ENCODE results near the gene AMY2A. TPM values are rescaled to one million over a fixed set of nuclear protein-coding genes. Genes with fewer than 3 reads are reported as not detected.
"Not testable (repeated sequence)": the region's sequence is repeated elsewhere in the genome, so short reads cannot be mapped to it uniquely, and the experiment has no call there.

AMY2A gene
- total RNA-seq, 1 donor from 2014 or later: not detected

- Mint-ChIP-seq H3K4me3 (no peak overlapping the region), H3K27me3 (ENCODE audit: low read depth) (no peaks in the 10 kb centered on the region), H3K9me3 (peaks cover 36% of the 10 kb centered on the region), H3K4me1 (no peaks in the 10 kb centered on the region), H3K36me3 (no peaks in the 10 kb centered on the region), H3K27ac (no peak overlapping the region)
- TF ChIP-seq, protein P1, sequence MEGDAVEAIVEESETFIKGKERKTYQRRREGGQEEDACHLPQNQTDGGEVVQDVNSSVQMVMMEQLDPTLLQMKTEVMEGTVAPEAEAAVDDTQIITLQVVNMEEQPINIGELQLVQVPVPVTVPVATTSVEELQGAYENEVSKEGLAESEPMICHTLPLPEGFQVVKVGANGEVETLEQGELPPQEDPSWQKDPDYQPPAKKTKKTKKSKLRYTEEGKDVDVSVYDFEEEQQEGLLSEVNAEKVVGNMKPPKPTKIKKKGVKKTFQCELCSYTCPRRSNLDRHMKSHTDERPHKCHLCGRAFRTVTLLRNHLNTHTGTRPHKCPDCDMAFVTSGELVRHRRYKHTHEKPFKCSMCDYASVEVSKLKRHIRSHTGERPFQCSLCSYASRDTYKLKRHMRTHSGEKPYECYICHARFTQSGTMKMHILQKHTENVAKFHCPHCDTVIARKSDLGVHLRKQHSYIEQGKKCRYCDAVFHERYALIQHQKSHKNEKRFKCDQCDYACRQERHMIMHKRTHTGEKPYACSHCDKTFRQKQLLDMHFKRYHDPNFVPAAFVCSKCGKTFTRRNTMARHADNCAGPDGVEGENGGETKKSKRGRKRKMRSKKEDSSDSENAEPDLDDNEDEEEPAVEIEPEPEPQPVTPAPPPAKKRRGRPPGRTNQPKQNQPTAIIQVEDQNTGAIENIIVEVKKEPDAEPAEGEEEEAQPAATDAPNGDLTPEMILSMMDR (IDR thresholded peaks at IDR 0.05; ENCODE audit: unreplicated experiment): no peak
- DNase-seq (ENCODE audit: low spot score in 2 of 2, unreplicated experiment in 2 of 2): no peak
Measured at GRCh38 chr1:103584537-103584936, 32.7 kb upstream of the AMY2A start.

DNA sequence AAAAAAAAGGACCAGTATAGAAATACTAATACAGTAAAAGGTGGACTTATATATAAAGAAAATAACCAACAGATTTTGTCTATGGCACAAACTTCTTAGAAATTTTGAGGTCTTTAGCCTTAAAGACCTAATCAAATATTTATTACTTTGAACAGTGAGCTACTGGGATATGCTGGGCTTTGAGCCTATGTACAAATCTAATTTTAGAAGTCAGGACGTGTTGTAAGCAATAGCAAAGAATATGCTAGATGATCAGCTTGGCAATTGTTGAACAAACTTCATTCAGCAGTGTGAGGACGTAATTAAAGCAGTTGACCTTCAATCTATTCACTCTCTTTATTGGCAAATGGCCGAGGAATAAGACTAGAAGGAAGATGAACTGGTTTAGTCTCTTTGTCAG lies 14.5 kb upstream of the AMY2A start:
- not testable (repeated sequence) for H3K9me3 Mint-ChIP-seq; DNase-seq (ENCODE audit: low spot score in 2 of 2, unreplicated experiment in 2 of 2); H3K4me3 Mint-ChIP-seq; H3K4me1 Mint-ChIP-seq; H3K27me3 Mint-ChIP-seq (ENCODE audit: low read depth); H3K27ac Mint-ChIP-seq; H3K36me3 Mint-ChIP-seq

DNA sequence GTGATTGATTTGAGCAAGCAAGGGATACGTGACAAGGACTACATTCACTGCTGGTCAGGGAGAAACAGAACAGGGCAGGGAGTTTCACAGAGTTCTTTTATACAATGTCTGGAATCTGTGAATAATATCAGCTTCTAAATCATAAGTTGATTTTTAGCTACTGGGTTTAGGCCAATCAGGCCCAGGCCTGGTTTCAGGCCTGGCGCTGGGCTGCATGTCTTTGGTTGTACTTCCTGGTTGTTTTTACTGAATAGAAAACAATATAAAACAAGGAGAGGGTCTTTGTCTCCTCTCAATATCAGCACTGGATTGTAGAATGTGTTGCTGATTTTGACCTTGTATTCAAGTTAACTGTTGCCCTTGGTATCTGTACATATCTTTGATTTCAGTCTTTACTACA lies 865 bp upstream of the AMY2A start:
- H3K36me3 Mint-ChIP-seq: no peaks in the 10 kb centered on the region
- no peak overlapping the region for H3K27ac Mint-ChIP-seq
- H3K27me3 Mint-ChIP-seq (ENCODE audit: low read depth): no peaks in the 10 kb centered on the region
- TF ChIP-seq, protein P1 (IDR thresholded peaks at IDR 0.05; ENCODE audit: unreplicated experiment): no peak
- no peak overlapping the region for H3K4me3 Mint-ChIP-seq
- no peaks in the 10 kb centered on the region for H3K4me1 Mint-ChIP-seq
- no peak for DNase-seq (ENCODE audit: low spot score in 2 of 2, unreplicated experiment in 2 of 2)
- H3K9me3 Mint-ChIP-seq: peaks cover 38% of the 10 kb centered on the region

DNA sequence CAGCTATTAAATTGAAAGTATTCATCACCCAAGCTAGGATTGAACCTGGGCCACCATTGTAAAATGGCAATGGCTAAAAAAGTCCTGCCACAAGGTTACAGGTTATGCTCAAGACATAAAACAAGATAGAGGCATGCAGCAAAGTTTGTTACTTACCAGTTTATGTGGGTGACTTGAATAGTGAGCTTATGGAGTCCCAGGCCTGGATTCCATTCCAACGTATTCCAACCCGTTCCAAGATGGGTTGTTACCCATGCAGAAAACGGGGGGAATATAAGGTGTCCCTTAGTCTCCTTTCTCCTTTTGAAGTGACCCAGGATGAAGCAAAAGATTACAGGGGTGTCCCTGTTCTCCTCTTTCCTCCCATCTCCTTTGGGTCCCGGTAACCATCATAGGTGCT lies 10.2 kb downstream of the AMY2A start:
- H3K27me3 Mint-ChIP-seq (ENCODE audit: low read depth); DNase-seq (ENCODE audit: low spot score in 2 of 2, unreplicated experiment in 2 of 2); H3K27ac Mint-ChIP-seq; H3K4me1 Mint-ChIP-seq; H3K4me3 Mint-ChIP-seq; H3K9me3 Mint-ChIP-seq; H3K36me3 Mint-ChIP-seq: not testable (repeated sequence)

DNA sequence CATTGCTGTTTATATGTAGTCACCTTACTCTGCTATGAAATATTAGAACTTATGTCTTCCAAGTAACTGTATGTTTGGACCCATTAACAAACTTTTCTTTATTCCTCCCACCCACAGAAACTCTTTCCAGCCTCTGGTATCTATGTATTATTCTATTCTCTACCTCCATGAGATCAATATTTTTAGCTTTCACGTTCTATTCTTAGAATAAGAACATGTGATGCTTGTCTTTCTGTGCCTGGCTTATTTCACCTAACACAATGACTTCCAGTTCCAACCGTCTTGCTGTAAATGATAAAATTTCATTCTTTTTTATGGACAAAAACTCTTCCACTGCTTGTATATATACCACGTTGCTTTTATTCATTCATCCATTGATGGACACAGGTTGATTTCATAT lies 24.0 kb downstream of the AMY2A start:
- H3K27ac Mint-ChIP-seq; H3K27me3 Mint-ChIP-seq (ENCODE audit: low read depth); H3K4me3 Mint-ChIP-seq; H3K9me3 Mint-ChIP-seq; DNase-seq (ENCODE audit: low spot score in 2 of 2, unreplicated experiment in 2 of 2); H3K36me3 Mint-ChIP-seq; H3K4me1 Mint-ChIP-seq: not testable (repeated sequence)

DNA sequence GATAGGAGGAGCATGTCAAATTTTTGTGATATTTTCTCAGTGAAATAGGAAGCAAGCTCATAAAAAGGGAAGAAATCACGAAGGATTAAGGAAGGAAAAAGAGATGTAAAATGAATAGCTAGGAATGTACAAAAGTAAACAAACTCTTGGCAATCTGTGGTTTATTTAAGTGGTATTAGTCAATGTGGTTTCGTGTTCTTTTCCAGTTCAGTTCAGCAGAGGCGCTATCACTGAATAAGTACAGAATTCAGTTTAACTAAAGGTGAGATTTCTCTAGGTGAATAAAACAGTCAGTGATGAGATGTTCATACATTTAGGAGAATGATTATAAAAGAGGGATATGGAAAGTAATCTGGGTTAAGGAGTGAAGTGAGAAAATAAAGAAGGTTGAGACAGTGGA lies 26.7 kb downstream of the AMY2A start:
- not testable (repeated sequence) for H3K27me3 Mint-ChIP-seq (ENCODE audit: low read depth); H3K4me1 Mint-ChIP-seq; H3K36me3 Mint-ChIP-seq; H3K4me3 Mint-ChIP-seq; H3K27ac Mint-ChIP-seq; DNase-seq (ENCODE audit: low spot score in 2 of 2, unreplicated experiment in 2 of 2); H3K9me3 Mint-ChIP-seq

- H3K36me3 Mint-ChIP-seq; H3K27me3 Mint-ChIP-seq (ENCODE audit: low read depth); DNase-seq (ENCODE audit: low spot score in 2 of 2, unreplicated experiment in 2 of 2); H3K9me3 Mint-ChIP-seq; H3K27ac Mint-ChIP-seq; H3K4me1 Mint-ChIP-seq; H3K4me3 Mint-ChIP-seq: not testable (repeated sequence)
Measured at GRCh38 chr1:103650305-103650704, 33.1 kb downstream of the AMY2A start.

DNA sequence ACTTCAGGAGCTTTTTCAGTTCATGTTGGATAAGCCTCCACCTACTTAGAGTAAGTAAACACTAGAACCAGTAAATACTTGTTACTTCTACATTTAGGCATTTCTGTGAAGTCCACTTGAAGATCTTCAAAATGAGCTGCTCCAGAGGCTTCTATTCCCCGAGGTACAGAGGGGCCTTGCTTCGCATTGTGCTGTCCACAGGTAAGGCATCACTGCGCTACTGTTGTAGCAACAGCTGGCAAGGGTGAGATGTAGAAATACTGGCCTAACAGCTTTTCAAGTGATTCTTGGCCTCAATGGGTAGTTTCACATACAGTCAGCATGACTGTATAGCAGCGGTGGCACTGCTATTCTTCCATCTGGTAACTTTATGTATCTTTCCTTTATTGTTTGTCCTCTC lies 33.7 kb downstream of the AMY2A start:
- H3K27ac Mint-ChIP-seq; DNase-seq (ENCODE audit: low spot score in 2 of 2, unreplicated experiment in 2 of 2); H3K4me1 Mint-ChIP-seq; H3K9me3 Mint-ChIP-seq; H3K27me3 Mint-ChIP-seq (ENCODE audit: low read depth); H3K36me3 Mint-ChIP-seq; H3K4me3 Mint-ChIP-seq: not testable (repeated sequence)

DNA sequence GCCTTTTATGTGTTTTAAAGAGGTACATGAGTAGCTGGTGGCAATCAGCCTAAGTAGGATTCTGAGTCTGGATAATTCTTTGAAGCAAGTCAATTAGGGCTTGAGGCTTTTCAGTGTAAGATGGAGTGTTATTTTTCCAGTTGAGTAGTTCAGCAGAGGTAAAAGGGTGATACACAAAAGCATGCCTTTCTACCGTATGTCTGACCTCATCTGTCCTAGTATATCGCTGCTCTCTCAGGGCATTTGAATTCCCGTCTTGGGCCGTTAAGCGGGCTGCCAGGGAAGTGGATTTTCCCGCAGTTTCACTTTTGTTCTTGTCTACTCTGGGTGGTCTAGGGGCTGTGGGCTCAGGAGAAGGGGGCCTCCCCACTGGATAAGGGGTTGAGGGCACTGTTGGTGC lies 36.9 kb downstream of the AMY2A start:
- not testable (repeated sequence) for H3K4me3 Mint-ChIP-seq; H3K9me3 Mint-ChIP-seq; H3K4me1 Mint-ChIP-seq; H3K27ac Mint-ChIP-seq; DNase-seq (ENCODE audit: low spot score in 2 of 2, unreplicated experiment in 2 of 2); H3K36me3 Mint-ChIP-seq; H3K27me3 Mint-ChIP-seq (ENCODE audit: low read depth)

- not testable (repeated sequence) for H3K27me3 Mint-ChIP-seq (ENCODE audit: low read depth); H3K9me3 Mint-ChIP-seq; H3K4me1 Mint-ChIP-seq; H3K27ac Mint-ChIP-seq; H3K4me3 Mint-ChIP-seq; DNase-seq (ENCODE audit: low spot score in 2 of 2, unreplicated experiment in 2 of 2); H3K36me3 Mint-ChIP-seq
Measured at GRCh38 chr1:103655460-103655859, 38.2 kb downstream of the AMY2A start, which contains the start of gene AMY1A. Gene AMY1A, plus strand, starts transcription at chr1:103655760. Its CDS starts 571 bp downstream, at chr1:103656331.

Other genes starting within 250 kb of the AMY2A start
- gene RNPC3, start 91.7 kb upstream of the AMY2A start, total RNA-seq: 28.4 to 30.0 TPM (median 29.6 TPM) in 3 replicates
- gene AMY2B, start 45.8 kb upstream of the AMY2A start, total RNA-seq: 12.3 to 12.7 TPM (median 12.6 TPM) in 3 replicates
- gene AMY1A, start 38.3 kb downstream of the AMY2A start, total RNA-seq: not detected in 3 replicates
- not detected in 3 replicates for gene AMY1B, start 78.8 kb downstream of the AMY2A start, total RNA-seq
- gene AMY1C, start 132.5 kb downstream of the AMY2A start, total RNA-seq: not detected in 3 replicates

Data from mesothelial cell of epicardium (in vitro differentiated cells).